Activated CD8-positive, alpha-beta memory T cell treated with anti-CD3 and anti-CD28 coated beads for 36 hours (primary cell): ENCODE results near the gene LY6G6D. TPM values are rescaled to one million over a fixed set of nuclear protein-coding genes. Genes with fewer than 3 reads are reported as not detected.

ENCODE experiments used
- CTCF ChIA-PET: fragments of 350-600 bp; sonication (Branson Sonifier 250); formaldehyde crosslinking; loops from one replicate; lab custom pipeline; 2021; ENCODE audit warnings: antibody characterized with exemption; lab: Charles Lee
- POLR2A ChIA-PET: fragments of 350-600 bp; sonication (Branson Sonifier 250); formaldehyde crosslinking; loops from one replicate; lab custom pipeline; 2021; ENCODE audit warnings: antibody characterized with exemption; lab: Charles Lee
- total RNA-seq, 2 experiments: library from RNA; stranded (reverse); gene quantifications; one replicate each; pipeline ENCODE4 v1.2.3, GENCODE V29; 2021

The LY6G6D gene, protein sequence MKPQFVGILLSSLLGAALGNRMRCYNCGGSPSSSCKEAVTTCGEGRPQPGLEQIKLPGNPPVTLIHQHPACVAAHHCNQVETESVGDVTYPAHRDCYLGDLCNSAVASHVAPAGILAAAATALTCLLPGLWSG
- total RNA-seq, result not detected

DNA sequence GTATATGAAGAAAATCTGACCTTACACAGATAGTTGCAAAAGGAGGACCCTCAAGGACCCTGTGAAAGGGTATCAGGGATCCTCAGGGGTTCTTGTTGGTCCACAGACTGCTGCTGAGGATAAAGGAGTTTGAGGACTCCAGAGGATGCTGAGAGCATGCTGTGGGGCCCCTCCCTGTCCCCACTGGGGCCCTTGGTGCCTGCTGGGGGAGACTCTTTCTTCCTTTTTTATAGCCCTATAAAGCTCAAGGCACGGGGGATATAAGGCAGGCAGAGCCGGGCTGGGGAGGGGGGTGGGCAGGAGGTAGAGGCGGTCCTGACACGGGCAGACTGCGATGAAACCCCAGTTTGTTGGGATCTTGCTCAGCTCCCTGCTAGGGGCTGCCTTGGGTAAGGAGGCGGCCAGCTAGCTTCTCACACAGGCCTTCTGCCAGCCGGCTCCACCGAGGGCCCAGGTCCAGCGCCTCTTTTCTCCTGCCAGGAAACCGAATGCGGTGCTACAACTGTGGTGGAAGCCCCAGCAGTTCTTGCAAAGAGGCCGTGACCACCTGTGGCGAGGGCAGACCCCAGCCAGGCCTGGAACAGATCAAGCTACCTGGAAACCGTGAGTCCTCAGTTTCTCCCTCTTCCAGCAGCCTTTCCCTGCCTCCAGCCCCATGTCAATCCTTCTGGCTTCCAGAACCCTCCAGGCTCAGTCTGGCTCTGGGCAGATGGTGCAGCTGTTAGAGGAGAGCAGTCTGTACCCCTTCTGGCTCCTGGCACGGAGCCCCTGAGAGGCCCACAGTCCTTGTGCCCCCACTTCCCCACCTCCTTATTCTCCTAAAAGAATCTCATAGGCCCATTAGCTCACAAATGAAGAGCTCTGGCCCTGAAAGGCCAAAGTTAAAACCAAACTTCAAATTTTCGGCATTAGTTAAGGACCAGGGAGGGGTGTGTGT lies at the start of gene LY6G6D:
Gene LY6G6D (plus strand): TSS at position 327 of the 937 bp plus-strand sequence. CDS start 8 bp downstream, at position 335.
- CTCF ChIA-PET, result interaction anchor here (0.9 to 2.9 kb wide), 2 partner anchors 15 to 75 kb away, joined by 3 to 7 read pairs; no protein-coding TSS in a partner anchor

DNA sequence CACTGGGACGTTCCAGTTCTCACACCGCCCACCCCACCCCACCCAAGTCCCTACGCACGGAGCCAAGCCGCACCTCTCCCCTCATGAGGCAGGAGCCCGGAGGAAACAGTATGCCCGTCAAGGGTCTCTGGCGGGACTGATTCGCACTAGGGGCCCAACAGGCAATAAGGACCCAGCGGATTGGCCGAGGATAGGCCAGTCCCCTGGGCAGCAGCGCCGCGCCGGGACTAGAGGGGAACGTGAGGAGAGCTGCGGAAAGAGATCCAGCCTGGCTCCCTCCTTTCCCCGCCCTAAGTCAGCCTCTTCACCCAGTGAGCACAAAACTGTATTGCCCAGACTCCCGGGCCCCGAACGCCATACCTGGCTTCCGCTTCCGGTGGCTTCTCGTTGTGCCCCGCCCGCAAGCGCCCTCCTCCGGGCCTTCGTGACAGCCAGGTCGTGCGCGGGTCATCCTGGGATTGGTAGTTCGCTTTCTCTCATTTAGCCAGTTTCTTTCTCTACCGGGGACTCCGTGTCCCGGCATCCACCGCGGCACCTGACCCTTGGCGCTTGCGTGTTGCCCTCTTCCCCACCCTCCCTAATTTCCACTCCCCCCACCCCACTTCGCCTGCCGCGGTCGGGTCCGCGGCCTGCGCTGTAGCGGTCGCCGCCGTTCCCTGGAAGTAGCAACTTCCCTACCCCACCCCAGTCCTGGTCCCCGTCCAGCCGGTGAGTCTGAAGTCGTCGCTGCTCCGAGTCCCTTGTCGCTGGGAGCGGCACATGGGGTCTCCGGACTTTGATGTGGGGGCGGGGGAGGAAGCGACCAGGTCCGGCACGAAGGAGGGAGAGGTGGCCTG lies 49.4 kb upstream of the LY6G6D start, which contains the start of gene CSNK2B:
Gene CSNK2B (plus strand): TSS at position 580 of the 836 bp plus-strand sequence. CDS start 752 bp downstream, outside the sequence.
- ChIA-PET CTCF (interaction anchor here (0.8 to 3.6 kb wide), 2 partner anchors 13 to 76 kb away, joined by 3 to 21 read pairs; partner anchors contain the start of gene BAG6), POLR2A (interaction anchor here (0.5 to 3.1 kb wide), 4 partner anchors 13 to 153 kb away, joined by 3 to 29 read pairs (median 4); partner anchors contain the start of genes ABHD16A and BAG6)

More for the DNA sequence above, at the start of gene LY6G6D:
- POLR2A ChIA-PET, result no interaction called here

DNA sequence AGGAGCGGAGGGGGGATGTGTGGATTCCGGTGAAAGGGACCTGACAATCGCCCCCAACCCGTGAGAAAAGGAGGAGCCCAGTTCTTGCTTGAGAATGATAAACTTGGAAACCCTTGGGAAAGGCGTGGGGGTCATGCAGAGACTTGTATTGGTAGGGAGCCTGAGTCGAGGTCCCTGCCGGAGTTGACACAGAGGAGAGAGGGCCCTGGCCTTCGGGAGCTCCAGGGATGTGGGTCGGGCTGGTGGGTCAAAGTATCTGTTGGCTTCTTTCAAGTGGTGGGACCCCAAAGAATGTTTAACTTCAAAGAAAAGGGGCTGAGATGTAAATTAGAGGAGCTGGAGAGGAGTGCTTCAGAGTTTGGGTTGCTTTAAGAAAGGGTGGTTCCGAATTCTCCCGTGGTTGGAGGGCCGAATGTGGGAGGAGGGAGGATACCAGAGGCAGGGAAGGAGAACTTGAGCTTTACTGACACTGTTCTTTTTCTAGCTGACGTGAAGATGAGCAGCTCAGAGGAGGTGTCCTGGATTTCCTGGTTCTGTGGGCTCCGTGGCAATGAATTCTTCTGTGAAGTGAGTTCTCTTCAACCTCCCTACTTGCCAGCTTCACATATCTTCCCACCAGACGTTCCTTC lies 48.7 kb upstream of the LY6G6D start:
- POLR2A ChIA-PET, result interaction anchor here (0.6 kb wide), 1 partner anchor 9 kb away, joined by 3 read pairs; no protein-coding TSS in a partner anchor
- CTCF ChIA-PET, result interaction anchor here (0.8 to 1.3 kb wide), 3 partner anchors 68 to 120 kb away, joined by 3 read pairs; partner anchors contain the start of gene ATP6V1G2

DNA sequence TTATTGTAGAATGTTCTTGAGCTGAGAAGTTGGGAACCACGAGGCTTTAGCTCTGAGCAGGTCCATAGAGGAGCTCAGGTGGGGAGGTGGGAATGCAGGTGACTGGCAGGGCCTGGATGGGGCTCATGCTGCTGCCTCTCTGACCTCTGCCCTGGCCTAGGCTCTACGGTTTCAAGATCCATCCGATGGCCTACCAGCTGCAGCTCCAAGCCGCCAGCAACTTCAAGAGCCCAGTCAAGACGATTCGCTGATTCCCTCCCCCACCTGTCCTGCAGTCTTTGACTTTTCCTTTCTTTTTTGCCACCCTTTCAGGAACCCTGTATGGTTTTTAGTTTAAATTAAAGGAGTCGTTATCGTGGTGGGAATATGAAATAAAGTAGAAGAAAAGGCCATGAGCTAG lies 45.5 kb upstream of the LY6G6D start, which contains the start of gene LY6G5B:
Gene LY6G5B (plus strand): TSS at position 301 of the 400 bp plus-strand sequence. CDS start 975 bp downstream, outside the sequence.
- ChIA-PET CTCF (interaction anchor here (1.0 to 1.4 kb wide), 2 partner anchors 18 to 21 kb away, joined by 3 to 4 read pairs; partner anchors contain the start of gene BAG6), POLR2A (interaction anchor here (0.6 to 0.9 kb wide), 2 partner anchors 26 to 117 kb away, joined by 3 to 7 read pairs; no protein-coding TSS in a partner anchor)

DNA sequence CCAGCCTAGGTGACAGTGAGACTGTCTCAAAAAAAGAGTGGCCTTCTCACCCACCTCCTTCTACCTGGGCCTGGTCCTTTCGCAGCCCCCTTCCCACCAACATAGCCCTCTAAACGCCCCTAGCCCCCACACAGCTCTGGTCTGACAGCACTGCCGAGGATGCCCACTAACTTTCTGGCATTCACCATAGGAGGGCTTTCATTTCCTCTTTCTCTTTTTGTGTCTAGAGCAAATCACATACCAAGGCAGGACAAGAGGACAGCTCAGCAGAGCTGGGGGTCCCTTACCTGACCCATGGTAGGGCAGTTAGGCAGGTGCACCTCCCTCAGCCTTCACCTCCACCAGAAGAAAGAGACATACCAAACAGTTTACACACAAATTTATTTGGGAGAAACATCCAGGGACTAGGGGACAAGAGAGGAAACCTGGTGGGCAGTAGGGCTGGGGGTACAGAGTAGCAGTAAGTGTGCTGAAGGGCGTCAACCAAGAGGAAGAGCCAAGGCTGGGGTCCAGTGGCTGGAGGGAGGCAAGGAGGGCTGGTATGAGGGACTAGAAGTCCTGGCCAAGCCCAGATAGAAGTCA lies 38.7 kb upstream of the LY6G6D start:
- POLR2A ChIA-PET, result no interaction called here
- CTCF ChIA-PET, result no interaction called here

DNA sequence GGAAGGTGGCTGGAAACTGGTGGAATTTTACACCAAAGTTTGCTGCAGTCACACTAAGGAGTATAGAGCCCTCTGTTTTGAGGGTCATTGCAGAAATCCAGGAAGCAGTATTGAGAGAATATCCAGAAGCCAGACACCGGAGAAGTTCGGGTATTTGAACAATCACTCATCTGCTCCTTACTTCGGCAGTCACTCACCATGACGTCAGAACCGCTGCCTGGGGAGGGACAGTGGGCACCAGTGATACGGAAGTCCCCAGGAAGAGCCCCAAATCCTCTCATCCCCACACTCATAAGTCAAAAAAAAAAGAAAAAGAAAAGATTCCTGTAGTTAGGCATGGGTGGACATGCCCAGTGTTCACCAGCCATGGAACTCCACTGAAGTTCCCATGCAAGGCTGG lies 38.2 kb upstream of the LY6G6D start:
- CTCF ChIA-PET, result interaction anchor here (0.9 kb wide), 1 partner anchor 9 kb away, joined by 3 read pairs; no protein-coding TSS in a partner anchor
- POLR2A ChIA-PET, result no interaction called here

DNA sequence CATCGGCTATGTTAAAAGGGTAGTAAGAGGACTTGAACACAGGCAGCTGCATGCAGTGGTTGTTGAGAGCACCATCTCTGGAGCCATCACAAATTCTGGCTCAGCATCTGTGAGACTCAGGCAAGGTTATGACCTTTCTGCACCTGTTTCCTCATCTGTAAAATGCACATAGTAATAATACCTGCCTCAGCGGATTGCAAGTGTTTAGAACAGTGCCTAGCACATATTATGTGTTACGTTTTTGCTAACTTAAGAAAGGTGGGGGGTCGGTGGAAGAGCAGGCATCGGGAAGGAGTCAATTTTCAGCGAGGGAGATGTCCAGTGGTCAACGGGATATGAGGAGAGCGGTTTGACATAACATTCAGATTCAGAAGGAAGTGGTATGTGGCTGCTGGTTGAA lies 37.2 kb upstream of the LY6G6D start:
- POLR2A ChIA-PET, result no interaction called here
- CTCF ChIA-PET, result interaction anchor here (0.9 kb wide), 1 partner anchor 10 kb away, joined by 3 read pairs; no protein-coding TSS in a partner anchor

DNA sequence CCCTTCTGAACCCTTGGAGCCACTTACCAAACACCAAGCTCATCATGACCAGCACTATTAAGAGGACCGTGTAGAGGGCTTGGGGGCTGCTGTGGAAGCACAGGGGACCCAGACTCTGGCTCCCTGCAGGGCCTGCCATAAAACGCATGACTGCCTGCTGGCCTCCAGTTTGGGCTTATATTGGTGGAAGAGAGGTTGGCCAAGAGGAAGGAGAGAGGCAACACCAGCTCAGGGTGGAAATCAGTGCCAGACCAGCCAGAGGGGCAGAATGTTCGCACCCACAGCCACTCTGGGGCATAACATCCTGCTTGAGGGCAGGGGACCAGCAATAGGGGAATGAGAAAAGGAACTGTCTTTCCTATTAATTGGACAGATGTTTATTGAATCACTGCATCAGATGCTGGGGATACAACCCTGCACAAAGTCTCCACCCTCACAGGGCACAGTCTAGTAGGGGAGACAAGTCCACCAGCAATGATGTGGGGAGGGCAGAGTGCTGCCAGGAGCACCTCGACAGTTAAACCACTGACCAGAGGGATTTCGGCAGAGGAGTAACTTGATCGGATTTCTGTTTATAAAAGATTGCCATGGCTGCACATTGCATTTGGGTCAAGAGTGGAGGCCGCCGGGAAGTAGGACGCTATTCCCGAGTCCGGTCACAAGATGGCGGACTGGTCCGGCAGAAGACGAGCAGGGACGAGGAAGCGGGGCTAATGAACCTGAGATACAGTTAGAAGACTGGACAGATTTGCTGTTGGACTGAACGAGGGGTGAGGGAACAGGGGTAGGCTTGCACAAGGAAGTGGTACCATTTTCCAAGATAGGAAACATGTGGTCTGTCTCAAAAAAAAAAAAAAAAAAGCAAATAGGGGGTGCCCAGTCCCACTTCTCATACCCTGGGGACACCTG lies 34.7 kb upstream of the LY6G6D start, which contains the start of gene LY6G5C:
Gene LY6G5C (minus strand): TSS at position 842 of the 909 bp plus-strand sequence. CDS start 694 bp downstream, at position 148.
- POLR2A ChIA-PET, result interaction anchor here (0.6 kb wide), 1 partner anchor 17 kb away, joined by 8 read pairs; no protein-coding TSS in a partner anchor
- CTCF ChIA-PET, result interaction anchor here (0.6 to 2.2 kb wide), 8 partner anchors 9 to 217 kb away, joined by 3 to 12 read pairs (median 5); partner anchors contain the start of genes ABHD16A, DDAH2 and EHMT2

DNA sequence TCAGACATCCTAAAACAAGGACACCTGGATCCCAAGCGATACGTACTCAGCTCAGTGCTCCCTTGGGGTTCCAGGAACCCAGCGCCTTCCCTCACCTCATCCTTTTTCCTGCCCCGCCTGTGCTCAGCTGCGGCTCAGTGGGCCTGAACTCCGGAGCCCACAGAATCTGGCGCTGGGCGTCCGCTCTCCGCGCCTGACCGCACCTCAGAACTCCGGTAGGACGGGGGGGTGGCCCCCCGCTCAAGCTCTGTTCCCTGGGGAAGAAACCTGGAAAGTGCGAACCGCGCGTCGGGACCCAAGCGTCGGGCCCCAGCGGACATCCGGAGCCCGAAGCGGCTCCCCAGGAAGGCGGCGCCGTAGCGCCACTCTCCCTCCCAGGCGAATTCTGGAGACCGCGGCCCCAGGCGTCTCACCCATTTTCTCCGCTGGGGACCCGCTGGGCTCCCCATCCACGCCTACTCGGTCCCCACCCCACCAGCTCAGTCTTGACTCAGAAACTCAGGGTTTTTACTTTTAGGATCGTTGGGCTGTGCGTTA lies 33.9 kb upstream of the LY6G6D start:
- ChIA-PET POLR2A (interaction anchor here (0.6 kb wide), 1 partner anchor 18 kb away, joined by 8 read pairs; no protein-coding TSS in a partner anchor), CTCF (interaction anchor here (0.7 to 2.2 kb wide), 6 partner anchors 10 to 93 kb away, joined by 3 to 12 read pairs (median 5); partner anchors contain the start of genes ABHD16A and DDAH2)

DNA sequence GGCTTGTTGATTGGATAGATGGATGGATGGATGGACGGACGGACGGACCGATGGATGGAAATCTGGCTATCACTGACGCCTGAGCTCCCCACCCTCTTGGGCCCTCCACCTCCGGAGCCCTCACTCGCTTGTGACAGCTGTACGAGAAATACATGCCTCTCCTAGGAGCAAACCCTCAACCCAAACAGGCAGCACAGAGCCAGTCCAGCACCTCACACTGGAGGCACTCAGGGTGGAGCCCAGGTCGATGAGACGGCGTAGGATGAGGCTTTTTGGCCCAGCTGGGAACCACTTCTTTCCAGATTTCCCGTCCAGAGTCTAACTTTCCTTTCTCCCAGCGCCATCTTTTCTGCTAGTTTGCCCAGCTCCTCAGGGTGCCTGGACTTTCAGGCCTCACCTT lies 31.6 kb upstream of the LY6G6D start:
- CTCF ChIA-PET, result interaction anchor here (1.5 to 1.7 kb wide), 2 partner anchors 10 to 19 kb away, joined by 3 to 4 read pairs; no protein-coding TSS in a partner anchor
- POLR2A ChIA-PET, result no interaction called here

DNA sequence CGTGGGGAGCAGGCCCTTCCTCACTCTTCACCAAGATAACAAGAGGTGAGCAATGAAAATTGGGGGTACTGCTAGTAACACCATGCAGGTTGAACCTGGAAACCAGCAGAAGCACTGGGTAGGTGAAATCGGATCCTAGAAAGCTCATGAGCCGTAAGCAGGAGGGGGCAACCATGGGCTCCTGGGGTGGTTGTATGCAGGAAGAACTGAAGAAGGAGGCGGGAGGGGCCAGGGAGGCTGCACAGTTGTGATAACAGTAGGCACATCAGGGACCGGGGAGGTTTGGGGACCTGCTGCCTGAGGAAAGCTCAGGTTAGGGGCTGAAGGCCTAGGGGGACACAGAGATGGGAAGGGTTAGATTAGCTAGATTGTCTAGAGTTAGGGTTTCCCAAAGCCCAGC lies 28.7 kb upstream of the LY6G6D start:
- ChIA-PET CTCF (no interaction called here), POLR2A (no interaction called here)

DNA sequence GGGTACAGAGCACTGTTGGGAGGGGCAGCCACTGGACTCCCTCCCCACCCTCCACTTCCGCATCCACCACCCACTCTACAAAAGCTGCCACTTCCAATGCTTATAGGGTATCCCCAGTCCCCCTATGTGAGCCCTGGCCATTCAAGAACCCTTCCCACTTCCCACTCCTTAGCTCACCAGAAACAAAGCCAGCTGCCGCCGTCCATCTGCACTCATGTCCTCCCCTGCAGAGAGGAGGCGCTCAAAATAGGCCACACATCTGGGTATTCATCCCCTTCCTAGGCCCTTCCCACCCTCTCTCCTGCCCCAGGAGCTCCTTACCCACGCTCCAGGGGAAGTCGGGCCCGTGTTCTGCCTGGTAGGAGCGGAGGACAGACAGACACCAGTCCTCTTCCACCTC lies 27.8 kb upstream of the LY6G6D start:
- CTCF ChIA-PET, result no interaction called here
- POLR2A ChIA-PET, result interaction anchor here (0.5 kb wide), 1 partner anchor 9 kb away, joined by 5 read pairs; no protein-coding TSS in a partner anchor

DNA sequence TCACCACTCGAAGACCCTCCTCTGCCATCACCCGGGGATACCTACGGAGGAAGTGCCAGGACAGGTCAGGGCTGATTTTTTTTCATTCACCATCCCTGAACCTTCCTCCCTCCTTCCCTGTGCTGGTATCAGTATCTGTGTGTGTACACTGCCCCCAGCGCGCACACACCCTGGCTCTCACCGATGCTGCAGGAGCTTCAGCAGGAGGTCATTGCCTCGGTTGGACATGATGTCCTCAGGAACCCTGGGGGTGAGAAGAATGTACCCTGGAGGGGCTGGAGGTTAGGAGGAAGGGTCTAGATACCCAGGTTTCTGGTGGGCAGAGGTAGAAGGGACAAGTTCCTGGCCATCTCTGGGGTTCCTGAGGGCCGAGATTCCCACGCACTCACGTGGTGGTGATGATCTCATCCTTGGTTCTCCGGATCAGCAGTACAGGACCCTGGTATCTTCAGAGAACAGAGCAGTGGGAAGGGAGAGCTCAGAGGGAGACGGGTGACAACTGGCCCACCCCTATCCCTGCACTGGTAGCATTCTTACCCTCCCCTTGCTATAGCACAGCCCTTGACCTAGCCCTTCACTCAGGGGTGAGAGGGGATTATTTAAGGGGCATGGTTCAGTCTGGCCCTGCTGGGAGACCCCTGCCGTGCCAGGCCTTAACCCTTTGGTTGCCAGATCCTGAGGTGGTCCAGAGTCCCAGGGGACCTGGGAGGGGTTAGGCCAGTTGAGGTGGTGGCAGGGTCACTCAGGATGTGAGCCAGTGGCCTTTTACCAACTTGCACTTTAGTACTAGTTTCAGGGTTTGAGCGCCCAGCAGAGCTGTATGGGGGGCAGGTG lies 27.1 kb upstream of the LY6G6D start:
- ChIA-PET CTCF (no interaction called here), POLR2A (no interaction called here)

DNA sequence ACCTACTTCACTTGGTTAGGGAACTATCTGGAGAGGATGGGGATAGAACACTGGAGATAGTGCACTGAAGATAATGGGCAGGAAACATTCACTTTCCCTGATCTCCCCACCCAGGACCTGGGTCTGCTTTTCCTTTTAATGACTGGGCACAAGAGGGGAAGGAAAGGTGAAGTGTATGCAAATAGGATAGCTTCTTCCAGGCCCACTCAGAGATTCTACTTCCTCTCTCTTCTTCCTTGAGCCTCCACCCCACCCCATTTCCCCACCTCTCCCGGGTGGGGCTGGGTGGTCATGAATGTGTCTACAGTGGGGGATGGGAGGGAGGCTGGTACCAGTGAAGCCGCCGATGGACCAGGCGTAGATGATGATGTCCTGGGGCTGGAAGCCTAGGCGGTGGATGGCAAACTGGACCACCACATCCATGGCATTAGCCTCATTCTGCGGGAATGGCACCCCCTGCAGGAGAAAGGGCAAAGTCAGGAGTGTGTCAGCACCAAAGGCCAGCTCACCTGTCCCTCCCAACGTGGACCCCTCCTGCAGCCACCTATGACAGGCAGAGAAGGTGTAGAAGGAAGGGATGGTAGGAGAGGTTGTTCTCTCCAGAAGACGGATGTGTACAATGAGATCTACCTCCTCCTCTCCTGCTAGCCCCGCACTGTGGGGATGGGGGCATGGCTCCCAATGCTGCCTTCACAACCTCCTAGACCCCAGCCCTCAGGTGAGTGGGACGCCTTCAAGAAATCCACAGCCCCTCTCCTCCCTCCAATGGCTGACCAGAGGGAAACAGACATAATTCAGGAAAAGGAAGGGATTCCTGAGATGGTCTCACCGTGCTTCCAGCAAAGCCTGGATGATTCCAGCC lies 25.7 kb upstream of the LY6G6D start:
- ChIA-PET POLR2A (no interaction called here), CTCF (interaction anchor here (1.3 kb wide), 1 partner anchor 9 kb away, joined by 3 read pairs; no protein-coding TSS in a partner anchor)
